Activated T-cell treated with anti-CD3 and anti-CD28 coated beads, Interleukin-2, amount 50 U/mL, for 24 hours (primary cell): ENCODE measurements around the gene SIN3B.

ENCODE experiments used
- DNase-seq: peaks from one replicate; pipeline ENCODE4 v3.0.0-alpha.2; 2020
- H3K27ac Mint-ChIP-seq: 2 replicates; pipeline ENCODE4 v1.8.0; 2020; ENCODE audit warnings: mild to moderate bottlenecking, mixed read lengths
- H3K27me3 Mint-ChIP-seq: 2 replicates; pipeline ENCODE4 v1.8.0; 2020; ENCODE audit warnings: mixed read lengths
- H3K36me3 Mint-ChIP-seq: 2 replicates; pipeline ENCODE4 v1.8.0; 2020; ENCODE audit warnings: low read depth, mixed read lengths
- H3K4me1 Mint-ChIP-seq: 2 replicates; pipeline ENCODE4 v1.8.0; 2020; ENCODE audit warnings: low read depth, mixed read lengths
- H3K4me3 Mint-ChIP-seq: 2 replicates; pipeline ENCODE4 v1.8.0; 2020; ENCODE audit warnings: mild to moderate bottlenecking, moderate library complexity, mixed read lengths
- H3K9me3 Mint-ChIP-seq: 2 replicates; pipeline ENCODE4 v1.8.0; 2020; ENCODE audit warnings: mixed read lengths

Gene SIN3B

DNA sequence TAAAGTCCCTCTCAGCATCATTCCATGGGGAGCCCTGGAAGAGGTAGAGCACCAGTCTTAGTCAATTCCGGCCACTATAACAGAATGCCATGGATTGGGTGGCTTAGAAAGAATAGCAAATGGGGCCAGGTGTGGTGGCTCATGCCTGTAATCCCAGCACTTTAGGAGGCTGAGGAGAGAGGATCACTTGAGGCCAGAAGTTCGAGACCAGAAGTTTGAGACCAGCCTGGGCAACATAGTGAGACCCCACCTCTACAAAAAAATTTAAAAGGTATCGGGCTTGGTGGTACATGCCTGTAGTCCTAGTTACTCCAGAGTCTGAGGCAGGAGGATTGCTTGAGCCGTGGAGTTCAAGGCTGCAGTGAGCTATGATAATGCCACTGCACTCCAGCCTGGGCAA, 25.0 kb upstream of the SIN3B start:
- H3K4me1 Mint-ChIP-seq: no peaks in the 10 kb centered on the region
- no peak overlapping the region for H3K4me3 Mint-ChIP-seq
- DNase-seq: no peak
- no peaks in the 10 kb centered on the region for H3K27me3 Mint-ChIP-seq
- no peak overlapping the region for H3K27ac Mint-ChIP-seq
- no peaks in the 10 kb centered on the region for H3K36me3 Mint-ChIP-seq
- no peaks in the 10 kb centered on the region for H3K9me3 Mint-ChIP-seq

- Mint-ChIP-seq H3K27me3 (no peaks in the 10 kb centered on the region), H3K4me3 (no peak overlapping the region), H3K9me3 (no peaks in the 10 kb centered on the region), H3K4me1 (no peaks in the 10 kb centered on the region), H3K27ac (no peak overlapping the region), H3K36me3 (no peaks in the 10 kb centered on the region)
- no peak for DNase-seq
Observed at GRCh38 chr19:16807549-16808284, 21.5 kb upstream of the SIN3B start.

- Mint-ChIP-seq H3K27me3 (peaks cover 2% of the 10 kb centered on the region), H3K27ac (no peak overlapping the region), H3K9me3 (no peaks in the 10 kb centered on the region)
Observed at GRCh38 chr19:16814526-16815100, 14.6 kb upstream of the SIN3B start.

DNA sequence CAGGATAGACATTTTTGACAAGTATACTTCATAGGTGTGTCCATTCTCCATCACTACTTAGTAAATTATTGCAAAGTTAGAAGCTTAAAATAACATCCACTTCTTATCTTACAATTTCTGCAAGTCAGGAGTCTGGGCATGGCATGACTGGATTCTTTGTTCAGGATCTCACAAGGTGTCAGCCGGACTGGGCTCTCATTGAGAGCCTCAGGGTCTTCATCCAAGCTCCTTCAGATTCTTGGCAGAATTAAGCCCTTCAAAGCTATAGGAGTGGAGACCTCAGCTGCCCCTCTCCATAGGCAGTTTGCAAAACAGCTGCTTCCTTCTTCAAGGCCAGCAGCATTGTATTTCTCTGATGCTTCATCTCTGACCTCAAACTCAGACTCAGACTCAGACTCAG, 9.1 kb upstream of the SIN3B start:
- H3K27me3 Mint-ChIP-seq: peaks cover 23% of the 10 kb centered on the region
- peaks cover 6% of the 10 kb centered on the region for H3K4me1 Mint-ChIP-seq
- DNase-seq: no peak
- H3K27ac Mint-ChIP-seq: no peak overlapping the region
- no peaks in the 10 kb centered on the region for H3K36me3 Mint-ChIP-seq
- H3K9me3 Mint-ChIP-seq: no peaks in the 10 kb centered on the region
- H3K4me3 Mint-ChIP-seq: no peak overlapping the region

More at GRCh38 chr19:16814526-16815100, 14.6 kb upstream of the SIN3B start:
- no peaks in the 10 kb centered on the region for H3K36me3 Mint-ChIP-seq
- H3K4me3 Mint-ChIP-seq: no peak overlapping the region
- H3K4me1 Mint-ChIP-seq: no peaks in the 10 kb centered on the region
- DNase-seq: no peak

GRCh38 chr19:16821081-16821480, 8.1 kb upstream of the SIN3B start:
- no peaks in the 10 kb centered on the region for H3K9me3 Mint-ChIP-seq

DNA sequence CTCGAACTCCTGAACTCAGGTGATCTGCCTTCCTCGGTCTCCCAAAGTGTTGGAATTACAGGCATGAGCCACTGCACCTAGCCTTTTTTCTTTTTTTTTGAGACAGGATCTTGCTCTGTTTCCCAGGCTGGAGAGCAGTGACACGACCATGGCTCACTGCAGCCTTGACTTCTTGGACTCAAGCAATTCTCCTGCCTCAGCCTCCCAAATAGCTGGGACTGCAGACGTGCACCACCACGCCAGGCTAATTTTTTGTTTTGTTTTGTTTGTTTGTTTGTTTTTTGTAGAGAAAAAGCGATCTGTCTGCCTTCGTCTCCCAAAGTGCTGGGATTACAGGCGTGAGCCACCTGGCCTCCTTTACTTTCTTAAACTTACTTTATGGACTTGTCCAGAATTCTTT, 6.5 kb upstream of the SIN3B start:
- no peak overlapping the region for H3K4me3 Mint-ChIP-seq
- no peak for DNase-seq
- H3K36me3 Mint-ChIP-seq: no peaks in the 10 kb centered on the region
- no peak overlapping the region for H3K27ac Mint-ChIP-seq
- H3K4me1 Mint-ChIP-seq: peaks cover 14% of the 10 kb centered on the region
- H3K9me3 Mint-ChIP-seq: no peaks in the 10 kb centered on the region
- peaks cover 35% of the 10 kb centered on the region for H3K27me3 Mint-ChIP-seq

More at GRCh38 chr19:16821081-16821480, 8.1 kb upstream of the SIN3B start:
- no peak for DNase-seq
- H3K4me1 Mint-ChIP-seq: peaks cover 14% of the 10 kb centered on the region
- no peak overlapping the region for H3K27ac Mint-ChIP-seq
- no peak overlapping the region for H3K4me3 Mint-ChIP-seq
- H3K36me3 Mint-ChIP-seq: no peaks in the 10 kb centered on the region
- peaks cover 31% of the 10 kb centered on the region for H3K27me3 Mint-ChIP-seq

GRCh38 chr19:16824658-16825311, 4.4 kb upstream of the SIN3B start:
- H3K4me1 Mint-ChIP-seq: peaks cover 19% of the 10 kb centered on the region
- H3K4me3 Mint-ChIP-seq: peak overlapping the region; percentile 52
- peaks cover 2% of the 10 kb centered on the region for H3K36me3 Mint-ChIP-seq
- no peak overlapping the region for H3K27ac Mint-ChIP-seq
- no peaks in the 10 kb centered on the region for H3K9me3 Mint-ChIP-seq
- no peak for DNase-seq
- peaks cover 35% of the 10 kb centered on the region for H3K27me3 Mint-ChIP-seq

- H3K36me3 Mint-ChIP-seq: peaks cover 5% of the 10 kb centered on the region
- H3K4me1 Mint-ChIP-seq: peaks cover 26% of the 10 kb centered on the region
- H3K27me3 Mint-ChIP-seq: peaks cover 35% of the 10 kb centered on the region
- peak overlapping the region; percentile 52 for H3K4me3 Mint-ChIP-seq
- no peak for DNase-seq
- H3K9me3 Mint-ChIP-seq: no peaks in the 10 kb centered on the region
- no peak overlapping the region for H3K27ac Mint-ChIP-seq
Observed at GRCh38 chr19:16825312-16826052, 3.7 kb upstream of the SIN3B start.

DNA sequence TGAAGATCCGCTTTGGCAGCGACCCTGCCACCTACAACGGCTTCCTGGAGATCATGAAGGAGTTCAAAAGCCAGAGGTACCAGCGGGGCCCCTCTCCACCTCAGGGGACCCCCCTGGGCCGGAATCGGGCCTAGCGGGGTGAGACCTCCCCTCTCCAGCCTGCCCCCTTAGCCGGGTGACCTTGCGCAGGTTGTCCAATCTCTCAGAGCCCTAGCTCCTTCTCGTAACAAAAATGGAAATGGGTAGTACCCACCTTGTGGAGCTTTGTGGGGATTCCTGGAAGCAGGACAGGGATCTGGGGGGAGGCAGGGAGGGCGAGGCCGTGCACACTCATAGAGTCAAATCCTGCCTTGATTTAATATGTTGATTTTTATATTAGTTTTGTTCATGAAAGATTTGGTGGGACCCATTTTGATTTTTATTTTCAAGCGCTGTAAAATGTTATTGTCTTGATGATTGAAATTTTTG, 658 bp downstream of the SIN3B start:
- peaks cover 15% of the 10 kb centered on the region for H3K27me3 Mint-ChIP-seq
- H3K4me3 Mint-ChIP-seq: peak overlapping the region; percentile 86
- peaks cover 45% of the 10 kb centered on the region for H3K36me3 Mint-ChIP-seq
- peak overlapping the region; percentile 87 for H3K27ac Mint-ChIP-seq
- no peak for DNase-seq
- no peaks in the 10 kb centered on the region for H3K9me3 Mint-ChIP-seq
- H3K4me1 Mint-ChIP-seq: peaks cover 41% of the 10 kb centered on the region

GRCh38 chr19:16830679-16831078, 1.5 kb downstream of the SIN3B start:
- no peak for DNase-seq
- peaks cover 34% of the 10 kb centered on the region for H3K4me1 Mint-ChIP-seq

DNA sequence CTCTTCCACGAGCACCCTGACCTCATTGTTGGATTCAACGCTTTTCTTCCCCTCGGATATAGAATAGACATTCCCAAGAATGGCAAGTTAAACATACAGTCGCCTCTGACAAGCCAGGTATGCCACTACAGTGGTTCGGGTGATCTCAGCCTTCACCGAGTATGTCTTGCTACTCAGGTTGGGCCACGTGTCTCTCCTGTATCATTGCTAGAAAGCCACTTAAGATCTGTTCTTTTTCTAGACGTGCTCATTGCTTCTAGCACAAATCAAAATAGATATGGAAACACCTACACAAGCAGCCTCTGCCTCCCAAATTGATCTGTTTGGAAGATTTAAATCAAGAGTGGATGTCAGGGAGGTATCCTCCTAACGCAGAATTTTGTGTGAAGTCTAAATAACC, 2.3 kb downstream of the SIN3B start:
- Mint-ChIP-seq H3K4me1 (peaks cover 37% of the 10 kb centered on the region), H3K27ac (no peak overlapping the region), H3K4me3 (no peak overlapping the region), H3K9me3 (no peaks in the 10 kb centered on the region), H3K27me3 (peaks cover 2% of the 10 kb centered on the region), H3K36me3 (peaks cover 58% of the 10 kb centered on the region)
- DNase-seq: no peak

More at GRCh38 chr19:16830679-16831078, 1.5 kb downstream of the SIN3B start:
- H3K36me3 Mint-ChIP-seq: peaks cover 49% of the 10 kb centered on the region
- H3K27ac Mint-ChIP-seq: peak overlapping the region; percentile 87
- H3K9me3 Mint-ChIP-seq: no peaks in the 10 kb centered on the region
- H3K27me3 Mint-ChIP-seq: peaks cover 8% of the 10 kb centered on the region
- peak overlapping the region; percentile 86 for H3K4me3 Mint-ChIP-seq

DNA sequence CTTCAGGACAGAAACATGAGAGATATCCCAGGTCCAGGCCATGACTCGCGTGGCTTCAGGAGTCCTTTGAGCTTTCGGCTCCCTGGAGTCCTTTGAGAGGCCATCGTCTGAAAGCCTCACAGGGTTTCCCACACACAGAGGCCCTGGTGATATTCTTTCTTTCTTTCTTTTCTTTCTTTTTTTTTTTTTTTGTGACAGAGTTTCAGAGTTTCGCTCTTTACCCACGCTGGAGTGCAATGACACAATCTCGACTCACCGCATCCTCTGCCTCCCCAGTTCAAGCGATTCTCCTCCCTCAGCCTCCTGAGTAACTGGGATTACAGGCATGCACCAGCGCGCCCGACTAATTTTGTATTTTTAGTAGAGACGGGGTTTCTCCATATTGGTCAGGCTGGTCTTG, 5.5 kb downstream of the SIN3B start:
- H3K4me3 Mint-ChIP-seq: no peak overlapping the region
- H3K9me3 Mint-ChIP-seq: no peaks in the 10 kb centered on the region
- peaks cover 41% of the 10 kb centered on the region for H3K4me1 Mint-ChIP-seq
- H3K36me3 Mint-ChIP-seq: peaks cover 86% of the 10 kb centered on the region
- H3K27ac Mint-ChIP-seq: peak overlapping the region; percentile 86
- no peaks in the 10 kb centered on the region for H3K27me3 Mint-ChIP-seq
- no peak for DNase-seq

DNA sequence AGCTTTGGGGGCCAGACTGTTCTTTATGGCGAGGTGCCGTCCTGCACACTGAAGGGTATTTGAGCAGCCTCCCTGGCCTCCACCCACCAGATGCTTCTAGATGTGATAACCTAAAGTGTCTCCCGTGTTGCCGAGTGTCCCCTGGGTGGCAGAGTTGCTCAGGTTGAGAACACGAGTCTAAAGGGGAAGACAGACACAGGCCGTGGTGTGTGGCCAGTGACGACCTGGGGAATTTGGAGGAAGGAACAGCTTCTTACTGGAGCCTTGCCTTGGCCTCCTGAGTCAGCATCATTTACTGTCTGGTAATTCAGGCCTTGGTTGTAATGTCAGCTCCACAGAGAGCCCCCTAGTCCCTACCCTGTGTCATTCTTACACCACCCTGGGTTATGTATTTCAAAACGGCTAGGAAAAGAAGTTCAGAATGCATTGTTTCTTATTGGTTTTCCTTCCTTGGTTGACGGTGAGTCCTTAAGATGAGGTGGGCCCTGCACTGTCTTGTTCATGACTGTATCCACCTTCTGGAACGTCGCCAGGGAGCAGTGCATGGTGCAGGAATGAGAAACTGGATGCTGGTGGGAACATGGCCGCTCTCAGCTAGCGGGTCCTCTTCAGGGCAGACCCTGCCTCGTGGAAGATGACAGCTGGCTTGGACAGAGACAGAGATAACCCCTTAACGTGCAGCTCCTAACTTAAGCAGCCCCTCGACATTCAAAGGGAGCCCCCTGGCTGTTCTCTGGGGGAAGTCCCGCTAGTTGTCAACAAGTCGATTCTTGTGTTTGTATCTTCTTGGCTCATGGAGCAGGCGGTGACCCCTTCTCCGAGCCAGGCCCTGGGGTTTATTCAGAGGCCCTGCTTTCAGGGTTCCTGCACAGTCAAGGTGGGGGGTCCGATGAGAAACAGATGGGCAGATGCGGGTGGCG, 7.2 kb downstream of the SIN3B start:
- Mint-ChIP-seq H3K27ac (peak overlapping the region; percentile 56), H3K9me3 (no peaks in the 10 kb centered on the region), H3K27me3 (no peaks in the 10 kb centered on the region), H3K36me3 (peaks cover 91% of the 10 kb centered on the region), H3K4me1 (peaks cover 30% of the 10 kb centered on the region), H3K4me3 (no peak overlapping the region)
- no peak for DNase-seq

GRCh38 chr19:16837035-16837362, 7.8 kb downstream of the SIN3B start:
- Mint-ChIP-seq H3K36me3 (peaks cover 91% of the 10 kb centered on the region), H3K9me3 (no peaks in the 10 kb centered on the region), H3K4me1 (peaks cover 27% of the 10 kb centered on the region), H3K27ac (peak overlapping the region; percentile 56), H3K27me3 (no peaks in the 10 kb centered on the region), H3K4me3 (no peak overlapping the region)
- DNase-seq: no peak
